Measurements from ENCODE around the gene RNU1-2. TPM values are rescaled to one million over a fixed set of nuclear protein-coding genes. Genes with fewer than 3 reads are reported as not detected.

Gene RNU1-2
- total RNA-seq = under 0.01 TPM in 2 replicates

GRCh38 chr1:16895598-16896315, at the start of gene RNU1-2:
Gene RNU1-2, plus strand, starts transcription at chr1:16895980.

GRCh38 chr1:16921391-16922185, 25.8 kb downstream of the RNU1-2 start, which contains the start of gene CROCC:
Gene CROCC, plus strand, starts transcription at chr1:16921931. Its CDS starts 88 bp downstream, at chr1:16922019.

Small RNA genes lying within 50 kb of the gene (small RNA-seq; reads per million reads assigned to genes)
- gene MIR3675 (not detected), gene RNU1-2 (0.23 reads per million), gene RNU1-5P (not detected)

Other genes with a start within 250 kb of the RNU1-2 start
- gene RNU1-3, start 229.0 kb upstream of the RNU1-2 start, total RNA-seq = under 0.01 TPM in 2 replicates
- under 0.01 TPM in 2 replicates for gene RNU1-4, start 155.5 kb upstream of the RNU1-2 start, total RNA-seq
- 9.4 and 22.0 TPM in 2 replicates for gene CROCC, start 26.0 kb downstream of the RNU1-2 start, total RNA-seq
- gene MFAP2, start 84.6 kb downstream of the RNU1-2 start, total RNA-seq = 132 and 185 TPM in 2 replicates
- gene ATP13A2, start 115.9 kb downstream of the RNU1-2 start, total RNA-seq = 43.2 and 110 TPM in 2 replicates
- 51.8 and 105 TPM in 2 replicates for gene SDHB, start 158.1 kb downstream of the RNU1-2 start, total RNA-seq
- gene PADI2, start 223.5 kb downstream of the RNU1-2 start, total RNA-seq = under 0.01 and 0.43 TPM in 2 replicates

All from placental epithelial cell (primary cell).